ENCODE data around the gene PTPN4. TPM values are rescaled to one million over a fixed set of nuclear protein-coding genes. Genes with fewer than 3 reads are reported as not detected.

PTPN4 gene
- total and polyA plus RNA-seq, 10 of the 15 experiments (the other 5 are each of a cell fraction or from before 2014, with no cell fraction given): 5.0 to 29.7 (median 23.7) TPM

DNA sequence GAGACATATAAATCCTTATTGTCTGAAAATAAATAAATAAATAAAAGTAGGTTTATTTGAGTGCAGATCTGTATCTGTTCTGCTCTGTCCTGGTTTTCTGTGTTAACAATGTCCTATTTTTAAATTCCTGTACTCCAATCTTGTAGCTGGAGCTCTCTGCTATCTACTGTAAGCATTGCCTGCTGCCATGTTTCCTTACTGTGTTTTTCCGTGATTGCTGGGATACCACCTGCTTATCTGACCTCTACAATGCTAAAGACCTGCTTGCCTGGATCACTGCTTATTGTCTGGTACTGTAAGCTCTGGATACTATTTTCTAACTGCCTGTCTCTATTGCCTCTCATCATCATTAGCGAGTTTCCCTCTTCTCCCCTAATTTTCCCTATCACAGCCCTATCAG, 11.6 kb downstream of the PTPN4 start:
- ChIA-PET SMC1A (ENCODE audit: uncharacterized antibody, unreplicated experiment) (interaction anchor here (1.1 kb wide), 1 partner anchor 10 kb away, joined by 5 read pairs; no protein-coding TSS in a partner anchor), POLR2A (interaction anchor here (0.9 kb wide), 1 partner anchor 12 kb away, joined by 3 read pairs; the partner anchor contains the start of gene PTPN4), CTCF (interaction anchor here (2.5 kb wide), 1 partner anchor 18 kb away, joined by 6 read pairs; no protein-coding TSS in a partner anchor), RAD21 (ENCODE audit: unreplicated experiment) (interaction anchor here (0.9 to 1.2 kb wide), 2 partner anchors 10 to 540 kb away, joined by 3 read pairs; no protein-coding TSS in a partner anchor)
- no peaks in the 10 kb centered on the region for H4K20me1 ChIP-seq (ENCODE audit: control insufficient read depth, insufficient read depth)
- FAIRE-seq (peak; percentile 44), ATAC-seq (no peak; the same call in 2 of the 3 replicates), DNase-seq (ENCODE audit: low read depth, low spot score) (no peak)
- BruUV-seq (replicated peaks): no TSS peak
- 96% methylated on average over 2 of the region's 2 CpGs for WGBS (ENCODE audit: insufficient coverage, insufficient replicate concordance, low lambda C conversion rate, missing lambda C conversion rate)
- TF ChIP-seq ESRRA (IDR thresholded peaks at IDR 0.05; ENCODE audit: low read length) (no peak), STAT1 (conservative IDR thresholded peaks at IDR 0.05) (no peak), TBL1XR1 (IDR thresholded peaks at IDR 0.05; ENCODE audit: low read depth, low read length) (no peak)
- TF ChIP-seq, protein P1, sequence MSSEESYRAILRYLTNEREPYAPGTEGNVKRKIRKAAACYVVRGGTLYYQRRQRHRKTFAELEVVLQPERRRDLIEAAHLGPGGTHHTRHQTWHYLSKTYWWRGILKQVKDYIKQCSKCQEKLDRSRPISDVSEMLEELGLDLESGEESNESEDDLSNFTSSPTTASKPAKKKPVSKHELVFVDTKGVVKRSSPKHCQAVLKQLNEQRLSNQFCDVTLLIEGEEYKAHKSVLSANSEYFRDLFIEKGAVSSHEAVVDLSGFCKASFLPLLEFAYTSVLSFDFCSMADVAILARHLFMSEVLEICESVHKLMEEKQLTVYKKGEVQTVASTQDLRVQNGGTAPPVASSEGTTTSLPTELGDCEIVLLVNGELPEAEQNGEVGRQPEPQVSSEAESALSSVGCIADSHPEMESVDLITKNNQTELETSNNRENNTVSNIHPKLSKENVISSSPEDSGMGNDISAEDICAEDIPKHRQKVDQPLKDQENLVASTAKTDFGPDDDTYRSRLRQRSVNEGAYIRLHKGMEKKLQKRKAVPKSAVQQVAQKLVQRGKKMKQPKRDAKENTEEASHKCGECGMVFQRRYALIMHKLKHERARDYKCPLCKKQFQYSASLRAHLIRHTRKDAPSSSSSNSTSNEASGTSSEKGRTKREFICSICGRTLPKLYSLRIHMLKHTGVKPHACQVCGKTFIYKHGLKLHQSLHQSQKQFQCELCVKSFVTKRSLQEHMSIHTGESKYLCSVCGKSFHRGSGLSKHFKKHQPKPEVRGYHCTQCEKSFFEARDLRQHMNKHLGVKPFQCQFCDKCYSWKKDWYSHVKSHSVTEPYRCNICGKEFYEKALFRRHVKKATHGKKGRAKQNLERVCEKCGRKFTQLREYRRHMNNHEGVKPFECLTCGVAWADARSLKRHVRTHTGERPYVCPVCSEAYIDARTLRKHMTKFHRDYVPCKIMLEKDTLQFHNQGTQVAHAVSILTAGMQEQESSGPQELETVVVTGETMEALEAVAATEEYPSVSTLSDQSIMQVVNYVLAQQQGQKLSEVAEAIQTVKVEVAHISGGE (CRISPR knock-in tag; IDR thresholded peaks at IDR 0.05): no peak
- no peak overlapping the region for H3K9ac ChIP-seq (ENCODE audit: control insufficient read depth, insufficient read depth, low read length)
- no peaks in the 10 kb centered on the region for H3K4me1 ChIP-seq (ENCODE audit: control insufficient read depth, insufficient read depth, low read length)
- no peaks in the 10 kb centered on the region for H3K36me3 ChIP-seq (ENCODE audit: control insufficient read depth in 2 of 2, insufficient read depth in 2 of 2, low read length in 1 of 2)
- in situ Hi-C loops (cut with MboI): no loop called here
- no peak overlapping the region for H3K4me2 ChIP-seq (ENCODE audit: control insufficient read depth, insufficient read depth)
- no peaks in the 10 kb centered on the region for H3K27me3 ChIP-seq (replicated peaks in 1 of 2; ENCODE audit: control insufficient read depth in 2 of 2, insufficient read depth in 2 of 2, low read length in 1 of 2)
- H3K27ac ChIP-seq (ENCODE audit: control insufficient read depth, insufficient read depth): no peak overlapping the region
- H3K4me3 ChIP-seq: no peak overlapping the region
- no peak overlapping the region for H2AFZ ChIP-seq (ENCODE audit: control insufficient read depth, low read depth, low read length)
- H3K9me3 ChIP-seq (replicated peaks; ENCODE audit: control insufficient read depth, insufficient read depth, low read length): no peaks in the 10 kb centered on the region; the same call in 2 of the 3 replicates
- intact Hi-C loops (cut with micrococcal nuclease; ENCODE audit: unreplicated experiment): no loop called here
- H3K79me2 ChIP-seq (ENCODE audit: control insufficient read depth, insufficient read depth, low read length): peaks cover 3% of the 10 kb centered on the region

Measured in GM12878 (cell line).